DMS53 (cell line): ENCODE data around the gene ICAM4.

Source experiments
- DNase-seq: peaks from one replicate; lab custom pipeline; 2025; lab: John Stamatoyannopoulos, UW

ICAM4 gene

GRCh38 chr19:10290876-10291553 is 4.3 kb downstream of the ICAM4 start:
- peak; percentile 69 for DNase-seq

DNA sequence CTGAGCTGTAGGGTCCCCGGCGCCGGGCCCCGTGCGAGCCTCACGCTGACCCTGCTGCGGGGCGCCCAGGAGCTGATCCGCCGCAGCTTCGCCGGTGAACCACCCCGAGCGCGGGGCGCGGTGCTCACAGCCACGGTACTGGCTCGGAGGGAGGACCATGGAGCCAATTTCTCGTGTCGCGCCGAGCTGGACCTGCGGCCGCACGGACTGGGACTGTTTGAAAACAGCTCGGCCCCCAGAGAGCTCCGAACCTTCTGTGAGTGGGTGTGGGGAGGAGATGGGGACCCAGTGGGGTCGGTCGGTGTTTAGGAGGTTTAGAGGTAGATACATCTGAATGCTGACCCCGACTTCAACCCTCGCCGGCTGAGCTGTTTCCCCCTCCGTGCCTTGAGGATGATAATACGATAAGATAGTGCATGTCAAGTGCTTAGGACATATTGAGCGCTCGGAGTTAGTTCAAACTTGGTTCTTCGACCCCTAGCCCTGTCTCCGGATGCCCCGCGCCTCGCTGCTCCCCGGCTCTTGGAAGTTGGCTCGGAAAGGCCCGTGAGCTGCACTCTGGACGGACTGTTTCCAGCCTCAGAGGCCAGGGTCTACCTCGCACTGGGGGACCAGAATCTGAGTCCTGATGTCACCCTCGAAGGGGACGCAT is 4.9 kb downstream of the ICAM4 start:
- peak; percentile 68 for DNase-seq

- DNase-seq: peak; percentile 87
Observed at GRCh38 chr19:10292206-10292788, 5.5 kb downstream of the ICAM4 start.

- peak; percentile 55 for DNase-seq
Observed at GRCh38 chr19:10292789-10293636, 6.3 kb downstream of the ICAM4 start.

DNA sequence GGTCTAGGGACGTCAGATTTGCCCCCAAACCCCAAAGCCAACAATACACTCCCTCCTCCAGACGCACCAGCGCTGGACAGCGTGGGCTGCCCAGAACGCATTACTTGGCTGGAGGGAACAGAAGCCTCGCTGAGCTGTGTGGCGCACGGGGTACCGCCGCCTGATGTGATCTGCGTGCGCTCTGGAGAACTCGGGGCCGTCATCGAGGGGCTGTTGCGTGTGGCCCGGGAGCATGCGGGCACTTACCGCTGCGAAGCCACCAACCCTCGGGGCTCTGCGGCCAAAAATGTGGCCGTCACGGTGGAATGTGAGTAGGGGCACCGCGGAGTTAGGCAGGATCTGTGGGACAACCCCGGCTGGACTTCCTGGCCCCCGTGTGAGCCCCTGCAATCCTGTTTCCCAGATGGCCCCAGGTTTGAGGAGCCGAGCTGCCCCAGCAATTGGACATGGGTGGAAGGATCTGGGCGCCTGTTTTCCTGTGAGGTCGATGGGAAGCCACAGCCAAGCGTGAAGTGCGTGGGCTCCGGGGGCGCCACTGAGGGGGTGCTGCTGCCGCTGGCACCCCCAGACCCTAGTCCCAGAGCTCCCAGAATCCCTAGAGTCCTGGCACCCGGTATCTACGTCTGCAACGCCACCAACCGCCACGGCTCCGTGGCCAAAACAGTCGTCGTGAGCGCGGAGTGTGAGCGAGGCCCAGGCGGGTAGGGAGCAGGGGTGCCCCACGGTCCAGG is 7.0 kb downstream of the ICAM4 start:
- no peak for DNase-seq

DNA sequence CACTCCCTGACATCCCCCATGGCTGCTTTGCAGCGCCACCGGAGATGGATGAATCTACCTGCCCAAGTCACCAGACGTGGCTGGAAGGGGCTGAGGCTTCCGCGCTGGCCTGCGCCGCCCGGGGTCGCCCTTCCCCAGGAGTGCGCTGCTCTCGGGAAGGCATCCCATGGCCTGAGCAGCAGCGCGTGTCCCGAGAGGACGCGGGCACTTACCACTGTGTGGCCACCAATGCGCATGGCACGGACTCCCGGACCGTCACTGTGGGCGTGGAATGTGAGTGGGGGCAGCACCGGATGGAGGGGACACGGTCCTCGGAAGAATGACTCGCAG is 7.6 kb downstream of the ICAM4 start:
- no peak for DNase-seq

DNA sequence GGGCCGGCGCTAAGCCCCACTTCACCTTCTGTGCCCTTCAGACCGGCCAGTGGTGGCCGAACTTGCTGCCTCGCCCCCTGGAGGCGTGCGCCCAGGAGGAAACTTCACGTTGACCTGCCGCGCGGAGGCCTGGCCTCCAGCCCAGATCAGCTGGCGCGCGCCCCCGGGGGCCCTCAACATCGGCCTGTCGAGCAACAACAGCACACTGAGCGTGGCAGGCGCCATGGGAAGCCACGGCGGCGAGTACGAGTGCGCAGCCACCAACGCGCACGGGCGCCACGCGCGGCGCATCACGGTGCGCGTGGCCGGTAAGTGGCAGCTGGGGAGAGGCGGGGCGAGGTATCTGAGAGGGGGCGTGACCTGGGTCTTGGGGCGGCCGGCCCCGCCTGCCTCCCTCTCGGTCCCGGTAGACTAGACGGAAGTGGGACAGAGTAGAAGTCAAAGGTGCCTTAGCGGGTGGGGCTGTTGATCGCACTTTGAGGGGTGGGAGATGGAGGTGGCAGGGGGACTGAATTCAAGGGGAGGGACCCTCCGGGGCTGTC is 8.6 kb downstream of the ICAM4 start:
- DNase-seq: peak; percentile 66

- peak; percentile 36 for DNase-seq
Observed at GRCh38 chr19:10295847-10296591, 9.3 kb downstream of the ICAM4 start.

DNA sequence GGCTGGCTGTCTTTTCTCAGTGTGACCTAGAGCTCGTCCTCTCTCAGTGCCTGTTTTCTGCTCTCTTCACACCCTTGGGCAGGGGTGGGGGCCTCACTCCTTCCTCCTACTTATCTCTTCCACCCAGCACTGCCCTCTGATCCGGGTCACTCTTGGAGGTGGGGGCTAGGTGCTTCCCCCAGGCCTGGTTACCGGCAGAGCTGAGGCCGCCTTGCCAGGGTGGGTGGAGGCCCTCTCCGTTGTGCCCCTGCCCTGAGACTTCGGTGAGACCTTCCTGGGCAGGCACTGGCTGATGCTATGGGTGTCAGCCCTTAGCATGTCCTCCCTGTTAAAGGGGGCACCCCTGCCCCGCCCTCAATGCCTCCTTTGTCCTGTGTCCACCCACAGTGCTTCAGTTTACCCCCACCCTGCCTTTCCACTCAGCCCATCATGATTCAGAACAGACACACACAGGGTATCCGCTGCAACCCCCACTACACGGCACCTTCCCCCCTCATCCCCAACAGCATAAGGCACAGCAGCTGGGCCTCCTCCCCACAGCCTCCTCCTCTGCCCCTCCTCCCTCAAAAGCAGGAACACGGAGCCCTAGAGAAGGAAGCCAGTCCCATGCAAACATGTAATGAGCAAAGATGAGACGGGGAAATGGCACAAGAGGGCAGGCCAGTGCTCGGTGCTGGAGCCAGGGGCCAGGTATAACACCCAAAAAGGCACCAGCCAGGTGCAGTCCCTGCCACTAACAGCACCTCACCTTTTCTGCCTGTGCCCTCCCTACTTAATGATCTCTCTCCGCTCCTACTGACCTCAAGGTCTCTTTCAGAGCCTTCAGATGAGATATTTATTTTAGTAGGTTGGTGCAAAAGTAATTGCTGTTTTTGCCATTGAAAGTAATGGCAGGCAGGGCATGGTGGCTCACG is 13.0 kb downstream of the ICAM4 start:
- DNase-seq: peak; percentile 29

GRCh38 chr19:10305139-10305806 is 18.5 kb downstream of the ICAM4 start:
- no peak for DNase-seq

DNA sequence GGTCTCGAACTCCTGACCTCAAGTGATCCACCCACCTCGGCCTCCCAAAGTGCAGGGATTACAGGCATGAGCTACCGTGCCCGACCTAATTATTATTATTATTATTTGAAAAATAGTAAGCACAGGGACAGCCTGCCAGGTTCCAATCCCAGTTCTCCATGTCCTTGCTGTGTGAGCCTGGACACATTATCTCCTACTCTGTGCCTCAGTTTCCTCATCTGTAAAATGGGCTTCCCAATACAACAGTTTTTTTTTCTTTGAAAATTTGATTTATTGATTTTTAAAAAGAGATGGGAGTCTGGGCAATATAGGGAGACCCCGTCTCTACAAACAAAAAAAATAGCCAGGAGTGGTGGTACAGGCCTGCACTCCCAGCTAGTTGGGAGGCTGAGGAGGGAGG is 19.6 kb downstream of the ICAM4 start:
- no peak for DNase-seq

DNA sequence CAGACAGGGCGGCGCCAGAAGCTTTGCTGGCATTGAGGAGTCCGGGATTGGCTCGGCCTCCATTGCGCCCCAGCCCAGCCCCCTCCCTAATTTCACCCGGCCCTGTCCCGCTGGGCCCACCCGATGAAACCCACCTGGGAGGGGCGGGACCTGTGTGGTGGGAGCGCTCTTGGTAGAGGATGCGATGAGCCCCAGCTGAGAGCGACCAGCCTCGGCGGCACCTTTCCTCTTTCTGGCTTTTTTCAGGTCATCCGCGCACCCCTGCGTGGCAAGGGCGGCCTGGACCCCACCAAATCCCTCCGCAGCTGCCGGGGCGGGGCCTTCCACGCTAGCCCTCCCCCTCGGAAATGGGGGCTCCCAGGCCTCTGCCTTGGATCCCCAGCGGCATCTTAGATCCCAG is 22.7 kb downstream of the ICAM4 start, which contains the start of gene ZGLP1:
Gene ZGLP1 (minus strand): TSS at position 393 of the 400 bp plus-strand sequence.
- no peak for DNase-seq

- peak; percentile 89 for DNase-seq
Observed at GRCh38 chr19:10315335-10316214, 28.8 kb downstream of the ICAM4 start, which contains the start of gene FDX2. Gene FDX2 (minus strand): TSS chr19:10316015. CDS start chr19:10315996, 19 bp downstream.

DNA sequence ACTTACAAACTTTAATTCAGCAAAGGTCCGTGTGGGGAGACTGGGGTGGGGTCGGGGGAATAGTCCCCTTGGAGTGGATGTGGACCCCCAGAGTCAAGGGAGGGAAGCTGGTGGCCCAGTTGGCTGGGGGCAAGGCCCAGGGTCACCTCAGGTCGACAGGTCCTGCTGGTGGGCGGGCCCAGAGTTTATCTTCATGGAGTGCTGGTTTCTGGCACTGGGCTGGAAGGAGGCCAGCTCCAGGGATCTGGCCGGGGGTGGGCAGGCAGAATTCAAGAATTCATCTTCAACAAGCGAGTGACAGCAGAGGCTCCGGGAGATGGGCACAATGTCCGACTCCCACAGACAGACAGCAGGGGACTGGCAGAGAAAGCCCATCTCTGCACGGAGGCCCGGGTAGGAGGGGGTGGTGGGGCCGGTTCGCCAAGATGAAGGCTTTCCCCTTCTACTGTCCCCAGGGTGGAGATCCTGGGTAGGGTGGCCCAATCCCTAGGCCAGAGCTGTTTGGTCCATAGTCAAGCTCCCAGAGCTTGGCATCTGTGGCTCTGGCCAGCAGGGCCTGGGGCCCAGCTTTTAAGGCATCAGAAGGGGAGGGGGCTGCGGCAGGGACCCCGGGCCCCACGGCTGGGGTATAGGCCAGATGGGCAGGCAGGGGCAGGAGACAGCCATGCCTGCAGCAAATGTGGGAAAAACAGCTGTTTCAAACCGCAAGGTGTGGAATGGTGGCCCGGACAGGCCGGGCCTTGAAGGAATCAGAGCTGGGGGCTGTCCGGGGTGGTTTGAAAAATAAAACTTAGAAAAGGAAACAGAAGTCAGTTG is 29.7 kb downstream of the ICAM4 start:
- peak; percentile 37 for DNase-seq

DNA sequence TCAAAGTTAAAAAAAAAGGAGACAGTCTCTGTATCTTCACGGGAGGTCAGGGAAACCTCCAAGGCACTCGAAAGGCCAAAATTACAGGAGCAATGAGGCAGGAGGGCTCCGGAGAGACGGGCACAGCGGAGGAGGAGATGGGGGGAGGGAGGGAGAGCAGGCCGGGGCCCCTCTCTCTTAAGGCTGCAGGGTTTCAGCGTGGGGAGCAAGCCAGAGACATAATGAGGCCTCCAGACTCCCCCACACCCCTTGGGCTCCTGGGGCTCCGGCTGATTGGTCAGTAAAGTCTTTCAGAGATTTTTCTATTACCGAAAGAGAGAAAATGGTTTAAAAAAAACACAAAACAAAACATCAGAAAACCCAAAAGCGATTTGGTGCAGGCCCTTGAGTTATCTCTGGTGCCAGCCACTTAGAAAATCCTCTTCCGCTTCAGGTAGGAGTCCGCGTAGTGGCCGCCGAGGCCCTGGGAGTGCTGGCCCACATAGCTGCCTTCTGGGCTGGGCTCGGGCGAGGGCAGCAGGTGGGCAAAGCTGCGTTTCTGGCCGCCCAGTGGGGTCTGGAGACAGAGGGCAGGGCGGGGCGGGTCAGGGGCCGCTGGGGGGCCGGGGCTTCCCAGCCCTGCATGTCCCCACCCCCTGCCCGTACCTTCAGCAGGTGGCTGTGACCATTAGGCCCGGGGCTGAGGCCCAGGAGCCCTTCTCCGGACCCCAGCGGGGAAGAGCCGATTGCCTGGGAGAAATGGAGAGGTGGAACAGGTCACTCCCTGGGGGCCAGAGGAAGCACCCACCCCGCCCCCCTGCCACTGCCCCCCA is 30.5 kb downstream of the ICAM4 start:
- no peak for DNase-seq

GRCh38 chr19:10317857-10318462 is 31.2 kb downstream of the ICAM4 start:
- no peak for DNase-seq
